Neural cell (in vitro differentiated cells): ENCODE measurements around the gene TUBA4B.

Experiments
- CTCF ChIP-seq: fragments of 450-650 bp; IDR thresholded peaks from 2 replicates; pipeline ENCODE4 v1.5.1; 2014; ENCODE audit warnings: antibody characterized with exemption, mild to moderate bottlenecking, moderate library complexity; ENCODE audit not compliant: poor library complexity, severe bottlenecking
- EP300 ChIP-seq: fragments of 450-650 bp; conservative IDR thresholded peaks from 2 replicates; pipeline ENCODE4 v1.6.1; 2014; ENCODE audit warnings: antibody characterized with exemption, mild to moderate bottlenecking, moderate library complexity; ENCODE audit not compliant: poor library complexity, severe bottlenecking
- SMC3 ChIP-seq: fragments of 450-650 bp; conservative IDR thresholded peaks from 2 replicates; pipeline ENCODE4 v1.6.1; 2014; ENCODE audit warnings: antibody characterized with exemption, mild to moderate bottlenecking, moderate library complexity; ENCODE audit not compliant: poor library complexity

GRCh38 chr2:219269362-219270054 is 16.5 kb downstream of the TUBA4B start:
- no peak for TF ChIP-seq EP300
- TF ChIP-seq CTCF, result no peak
- no peak for TF ChIP-seq SMC3
